HUES48 (cell line): Measurements from ENCODE around the gene AGPAT3.

Source experiments
- H3K27ac ChIP-seq: one replicate; pipeline ENCODE4 v1.7.0; 2013; ENCODE audit warnings: low read depth, low read length, inconsistent platforms
- H3K27me3 ChIP-seq: 2 replicates; pipeline ENCODE4 v1.6.1; 2013; ENCODE audit warnings: mild to moderate bottlenecking, low read length; ENCODE audit not compliant: control insufficient read depth, insufficient read depth
- H3K36me3 ChIP-seq: 2 replicates; pipeline ENCODE4 v1.6.1; 2013; ENCODE audit warnings: low read length; ENCODE audit not compliant: control insufficient read depth, insufficient read depth
- H3K4me1 ChIP-seq: 2 replicates; pipeline ENCODE4 v1.6.1; 2013; ENCODE audit warnings: mild to moderate bottlenecking, low read length; ENCODE audit not compliant: control insufficient read depth, insufficient read depth
- H3K4me3 ChIP-seq: 2 replicates; pipeline ENCODE4 v1.5.1; 2013; ENCODE audit warnings: mild to moderate bottlenecking, low read depth, low read length
- H3K9ac ChIP-seq: 2 replicates; pipeline ENCODE4 v1.6.1; 2013; ENCODE audit warnings: mild to moderate bottlenecking, low read depth, low read length, moderate library complexity
- H3K9me3 ChIP-seq: 2 replicates; pipeline ENCODE4 v1.6.1; 2013; ENCODE audit warnings: low read length; ENCODE audit not compliant: control insufficient read depth, insufficient read depth

Gene AGPAT3

GRCh38 chr21:44010429-44010828 is 145.4 kb downstream of the AGPAT3 start:
- no peak overlapping the region for H3K27ac ChIP-seq
- no peaks in the 10 kb centered on the region for H3K27me3 ChIP-seq
- no peaks in the 10 kb centered on the region for H3K36me3 ChIP-seq
- H3K9ac ChIP-seq: no peak overlapping the region
- H3K9me3 ChIP-seq: no peaks in the 10 kb centered on the region
- H3K4me3 ChIP-seq: no peak overlapping the region
- peaks cover 17% of the 10 kb centered on the region for H3K4me1 ChIP-seq

- Histone ChIP-seq H3K9ac (no peak overlapping the region), H3K4me3 (peak overlapping the region; percentile 83), H3K4me1 (peaks cover 17% of the 10 kb centered on the region), H3K9me3 (no peaks in the 10 kb centered on the region), H3K27ac (peak overlapping the region; percentile 92), H3K36me3 (no peaks in the 10 kb centered on the region), H3K27me3 (no peaks in the 10 kb centered on the region)
These were observed 146.1 kb downstream of the AGPAT3 start for GRCh38 chr21:44011123-44011522.

GRCh38 chr21:44011579-44012473 is 146.8 kb downstream of the AGPAT3 start, which contains the start of gene TRAPPC10:
Gene TRAPPC10 (plus strand): TSS chr21:44012309. CDS start chr21:44012494, 185 bp downstream.
- peak within 1 kb of the TSS; percentile 92 for H3K27ac ChIP-seq
- H3K4me3 ChIP-seq: peak within 1 kb of the TSS; percentile 83
- no peaks in the 10 kb centered on the region for H3K27me3 ChIP-seq
- H3K9ac ChIP-seq: peak within 1 kb of the TSS; percentile 91
- H3K9me3 ChIP-seq: no peaks in the 10 kb centered on the region
- H3K36me3 ChIP-seq: no peaks in the 10 kb centered on the region
- peaks cover 17% of the 10 kb centered on the region for H3K4me1 ChIP-seq

GRCh38 chr21:44012474-44013379 is 147.7 kb downstream of the AGPAT3 start:
- H3K27me3 ChIP-seq: no peaks in the 10 kb centered on the region
- peak overlapping the region; percentile 83 for H3K4me3 ChIP-seq
- peak overlapping the region; percentile 91 for H3K9ac ChIP-seq
- H3K9me3 ChIP-seq: no peaks in the 10 kb centered on the region
- no peaks in the 10 kb centered on the region for H3K36me3 ChIP-seq
- peak overlapping the region; percentile 92 for H3K27ac ChIP-seq
- peaks cover 17% of the 10 kb centered on the region for H3K4me1 ChIP-seq

- peak overlapping the region; percentile 91; the same call in 1 of the 2 replicates for H3K9ac ChIP-seq
- no peaks in the 10 kb centered on the region for H3K9me3 ChIP-seq
- no peaks in the 10 kb centered on the region for H3K36me3 ChIP-seq
- H3K4me1 ChIP-seq: peaks cover 17% of the 10 kb centered on the region
- H3K27ac ChIP-seq: peak overlapping the region; percentile 92
- H3K27me3 ChIP-seq: no peaks in the 10 kb centered on the region
- H3K4me3 ChIP-seq: peak overlapping the region; percentile 83
These were observed 148.5 kb downstream of the AGPAT3 start for GRCh38 chr21:44013380-44014088.

GRCh38 chr21:44017601-44018000 is 152.6 kb downstream of the AGPAT3 start:
- H3K36me3 ChIP-seq: no peaks in the 10 kb centered on the region
- H3K4me3 ChIP-seq: no peak overlapping the region
- no peak overlapping the region for H3K9ac ChIP-seq
- H3K27ac ChIP-seq: no peak overlapping the region
- H3K9me3 ChIP-seq: no peaks in the 10 kb centered on the region
- no peaks in the 10 kb centered on the region for H3K27me3 ChIP-seq
- H3K4me1 ChIP-seq: peaks cover 9% of the 10 kb centered on the region

GRCh38 chr21:44018127-44018526 is 153.1 kb downstream of the AGPAT3 start:
- no peaks in the 10 kb centered on the region for H3K9me3 ChIP-seq
- H3K4me1 ChIP-seq: peaks cover 9% of the 10 kb centered on the region
- H3K4me3 ChIP-seq: no peak overlapping the region
- H3K27ac ChIP-seq: no peak overlapping the region
- H3K9ac ChIP-seq: no peak overlapping the region
- no peaks in the 10 kb centered on the region for H3K27me3 ChIP-seq
- no peaks in the 10 kb centered on the region for H3K36me3 ChIP-seq

- Histone ChIP-seq H3K27ac (no peak overlapping the region), H3K9ac (no peak overlapping the region), H3K27me3 (no peaks in the 10 kb centered on the region), H3K36me3 (no peaks in the 10 kb centered on the region), H3K4me3 (no peak overlapping the region), H3K4me1 (peaks cover 1% of the 10 kb centered on the region), H3K9me3 (no peaks in the 10 kb centered on the region)
These were observed 154.0 kb downstream of the AGPAT3 start for GRCh38 chr21:44018813-44019567.

GRCh38 chr21:44019568-44019958 is 154.5 kb downstream of the AGPAT3 start:
- Histone ChIP-seq H3K27ac (no peak overlapping the region), H3K4me3 (no peak overlapping the region)

GRCh38 chr21:44020551-44020950 is 155.5 kb downstream of the AGPAT3 start:
- Histone ChIP-seq H3K27ac (peak overlapping the region; percentile 8), H3K4me1 (peaks cover 10% of the 10 kb centered on the region), H3K4me3 (no peak overlapping the region), H3K9me3 (no peaks in the 10 kb centered on the region), H3K36me3 (no peaks in the 10 kb centered on the region), H3K9ac (no peak overlapping the region), H3K27me3 (no peaks in the 10 kb centered on the region)

More at GRCh38 chr21:44019568-44019958, 154.5 kb downstream of the AGPAT3 start:
- no peak overlapping the region for H3K9ac ChIP-seq
- no peaks in the 10 kb centered on the region for H3K27me3 ChIP-seq
- H3K4me1 ChIP-seq: no peaks in the 10 kb centered on the region; the same call in 1 of the 2 replicates
- no peaks in the 10 kb centered on the region for H3K9me3 ChIP-seq
- no peaks in the 10 kb centered on the region for H3K36me3 ChIP-seq
